ENCODE results near the gene FAF1. TPM values are rescaled to one million over a fixed set of nuclear protein-coding genes. Genes with fewer than 3 reads are reported as not detected.

Gene FAF1
- total RNA-seq, 1 donor from 2014 or later = 52.7 TPM

GRCh38 chr1:50505427-50505826 lies 454.6 kb downstream of the FAF1 start:
- FAIRE-seq (no peak), DNase-seq (ENCODE audit: low read depth) (no peak)
- H3K36me3 ChIP-seq (ENCODE audit: control insufficient read depth, insufficient read depth, low read length) = no peaks in the 10 kb centered on the region
- TF ChIP-seq CTCF (IDR thresholded peaks at IDR 0.05; ENCODE audit: insufficient read depth, low read length, severe bottlenecking) = no peak
- no peaks in the 10 kb centered on the region for H3K27me3 ChIP-seq (ENCODE audit: control insufficient read depth, insufficient read depth, low read length)
- H3K4me3 ChIP-seq (ENCODE audit: low read depth, low read length) = no peak overlapping the region

GRCh38 chr1:50503515-50503914 lies 456.6 kb downstream of the FAF1 start:
- H3K4me3 ChIP-seq (ENCODE audit: low read depth, low read length) = no peak overlapping the region
- no peak for DNase-seq (ENCODE audit: low read depth)
- no peak for TF ChIP-seq CTCF (IDR thresholded peaks at IDR 0.05; ENCODE audit: insufficient read depth, low read length, severe bottlenecking)
- FAIRE-seq = no peak
- H3K27me3 ChIP-seq (ENCODE audit: control insufficient read depth, insufficient read depth, low read length) = no peaks in the 10 kb centered on the region
- no peaks in the 10 kb centered on the region for H3K36me3 ChIP-seq (ENCODE audit: control insufficient read depth, insufficient read depth, low read length)

GRCh38 chr1:50502147-50502546 lies 457.9 kb downstream of the FAF1 start:
- DNase-seq (ENCODE audit: low read depth) = no peak
- Histone ChIP-seq H3K4me3 (ENCODE audit: low read depth, low read length) (no peak overlapping the region), H3K36me3 (ENCODE audit: control insufficient read depth, insufficient read depth, low read length) (no peaks in the 10 kb centered on the region), H3K27me3 (ENCODE audit: control insufficient read depth, insufficient read depth, low read length) (no peaks in the 10 kb centered on the region)
- FAIRE-seq = no peak
- TF ChIP-seq CTCF (IDR thresholded peaks at IDR 0.05; ENCODE audit: insufficient read depth, low read length, severe bottlenecking) = no peak

GRCh38 chr1:50497007-50497406 lies 463.1 kb downstream of the FAF1 start:
- no peak for TF ChIP-seq CTCF (IDR thresholded peaks at IDR 0.05; ENCODE audit: insufficient read depth, low read length, severe bottlenecking)
- FAIRE-seq (no peak), DNase-seq (ENCODE audit: low read depth) (no peak)

GRCh38 chr1:50493710-50494109 lies 466.4 kb downstream of the FAF1 start:
- no peak for TF ChIP-seq CTCF (IDR thresholded peaks at IDR 0.05; ENCODE audit: insufficient read depth, low read length, severe bottlenecking)
- Histone ChIP-seq H3K4me3 (ENCODE audit: low read depth, low read length) (no peak overlapping the region), H3K27me3 (ENCODE audit: control insufficient read depth, insufficient read depth, low read length) (no peaks in the 10 kb centered on the region), H3K36me3 (ENCODE audit: control insufficient read depth, insufficient read depth, low read length) (peaks cover 1% of the 10 kb centered on the region)
- DNase-seq (ENCODE audit: low read depth) (no peak), FAIRE-seq (no peak)

More at GRCh38 chr1:50497007-50497406, 463.1 kb downstream of the FAF1 start:
- Histone ChIP-seq H3K4me3 (ENCODE audit: low read depth, low read length) (no peak overlapping the region), H3K27me3 (ENCODE audit: control insufficient read depth, insufficient read depth, low read length) (no peaks in the 10 kb centered on the region), H3K36me3 (ENCODE audit: control insufficient read depth, insufficient read depth, low read length) (peaks cover 1% of the 10 kb centered on the region)

- Histone ChIP-seq H3K27me3 (ENCODE audit: control insufficient read depth, insufficient read depth, low read length) (no peaks in the 10 kb centered on the region), H3K4me3 (ENCODE audit: low read depth, low read length) (no peak overlapping the region), H3K36me3 (ENCODE audit: control insufficient read depth, insufficient read depth, low read length) (peaks cover 1% of the 10 kb centered on the region)
- FAIRE-seq = no peak
- no peak for DNase-seq (ENCODE audit: low read depth)
- no peak for TF ChIP-seq CTCF (IDR thresholded peaks at IDR 0.05; ENCODE audit: insufficient read depth, low read length, severe bottlenecking)
Measured at GRCh38 chr1:50492142-50492541, 467.9 kb downstream of the FAF1 start.

All from bronchial epithelial cell (primary cell).